ENCODE results near the gene LCE6A.
A peak's percentile ranks its signal among the peaks of the same experiment; 100 is the strongest.

GRCh38 chr1:152878042-152878441, 35.4 kb downstream of the LCE6A start, which contains the start of gene SMCP:
- peak; percentile 45 to 52 for TF ChIP-seq CTCF (conservative IDR thresholded peaks at IDR 0.05 in 1 of 2, IDR thresholded peaks at IDR 0.05 in 1 of 2; ENCODE audit: extremely low read depth in 1 of 2, insufficient read depth in 1 of 2, low read depth in 1 of 2, low read length in 2 of 2)
- no peak for TF ChIP-seq EZH2 (IDR thresholded peaks at IDR 0.05; ENCODE audit: borderline replicate concordance, low read length)

Measured in mammary epithelial cell (primary cell).